ENCODE results near the gene EFNA2.
A peak's percentile ranks its signal among the peaks of the same experiment; 100 is the strongest.

EFNA2 gene

DNA sequence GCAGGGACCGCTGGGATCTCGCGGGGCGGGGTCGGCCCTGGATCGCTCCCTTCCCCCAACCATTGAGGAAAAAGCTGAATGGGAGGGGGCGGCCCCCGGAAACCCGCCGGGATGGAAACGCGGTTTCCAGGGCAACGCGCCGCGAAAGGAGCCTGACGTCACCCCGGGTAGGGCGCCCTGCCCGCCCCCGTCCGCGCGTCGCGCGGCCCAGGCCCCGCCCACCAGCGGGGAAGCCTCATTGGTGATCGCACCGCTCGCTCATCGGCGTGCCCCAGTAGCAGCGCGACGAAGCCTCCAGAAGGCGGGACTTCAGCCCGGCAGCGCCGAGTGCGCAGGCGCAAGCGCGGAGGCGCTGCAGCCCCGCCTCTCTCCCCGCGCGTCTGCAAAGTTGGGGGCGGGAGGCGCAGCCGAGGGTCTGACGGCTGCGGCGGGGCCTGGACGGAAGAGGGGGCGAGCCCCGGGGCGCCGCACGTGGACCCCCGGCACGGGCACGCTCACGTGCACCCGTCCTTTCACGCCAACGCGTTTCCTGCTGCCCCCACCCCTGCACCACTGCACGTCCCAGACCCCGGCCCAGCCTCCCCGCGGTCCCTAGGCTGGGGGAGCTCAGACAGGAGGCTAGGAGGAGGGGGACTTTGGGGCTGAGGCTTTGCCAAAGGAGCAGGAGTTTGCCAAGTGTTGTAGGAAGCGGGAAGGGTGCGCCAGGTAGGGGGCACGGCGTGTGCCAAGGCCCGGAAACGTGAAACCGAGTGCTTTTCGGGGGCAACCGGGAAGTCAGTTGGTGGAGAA is 24.7 kb upstream of the EFNA2 start:
- peak; percentile 94 for DNase-seq (ENCODE audit: low spot score)

DNA sequence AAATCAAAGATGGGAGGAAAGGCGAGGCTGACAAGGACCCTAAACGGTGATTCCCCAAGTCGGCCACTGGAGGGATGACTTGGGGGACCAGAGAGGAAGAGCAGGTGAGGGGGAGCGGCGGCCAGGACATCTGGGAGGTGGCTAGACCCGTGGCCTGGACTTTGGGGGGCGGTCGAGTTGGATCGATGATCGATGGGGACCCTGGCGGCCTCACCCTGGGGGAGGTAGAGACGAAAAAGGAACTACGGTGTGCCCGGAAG is 24.2 kb upstream of the EFNA2 start:
- DNase-seq (ENCODE audit: low spot score) = peak; percentile 65

DNA sequence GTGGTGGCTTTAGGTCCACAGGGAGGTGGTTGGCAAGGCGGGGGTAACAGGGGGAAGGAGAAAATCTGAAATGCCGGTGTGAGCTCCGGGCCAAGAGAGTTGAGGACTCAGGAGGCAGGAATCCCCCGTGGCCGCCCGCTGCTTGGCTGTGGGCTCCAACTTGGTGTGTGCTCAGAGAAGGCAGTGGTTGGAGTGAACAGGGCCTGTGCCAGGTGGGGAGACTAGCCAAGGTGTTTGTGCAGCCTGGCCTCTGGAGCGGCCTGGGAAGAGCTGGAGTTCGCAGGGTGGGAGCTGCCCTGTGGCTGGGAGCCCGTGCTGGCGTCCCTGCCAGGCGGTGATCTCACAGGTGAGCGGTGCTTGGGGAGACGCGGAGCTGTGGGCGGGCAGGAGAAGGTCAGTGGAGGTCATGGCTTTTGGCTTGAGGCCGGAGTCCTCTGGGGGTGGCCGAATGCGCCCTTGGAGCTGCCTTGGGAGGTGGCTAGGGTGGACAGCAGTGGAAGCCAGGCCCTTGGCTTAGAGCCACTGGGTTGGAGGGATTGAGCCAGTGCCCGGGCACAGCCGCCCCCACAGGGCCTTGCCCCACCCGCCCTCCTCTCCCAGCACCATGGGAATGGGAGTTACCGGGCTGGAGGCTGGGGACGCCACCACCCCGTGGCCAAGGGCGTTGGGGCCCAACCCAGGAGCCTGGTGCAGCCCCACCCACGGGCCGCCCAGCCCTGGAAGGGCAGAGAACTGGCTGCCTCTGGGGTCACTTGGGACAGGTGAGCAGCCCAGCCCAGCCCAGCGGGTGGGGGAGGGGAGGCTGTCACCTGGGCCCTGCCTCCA is 23.7 kb upstream of the EFNA2 start:
- DNase-seq (ENCODE audit: low spot score) = peak; percentile 71

DNA sequence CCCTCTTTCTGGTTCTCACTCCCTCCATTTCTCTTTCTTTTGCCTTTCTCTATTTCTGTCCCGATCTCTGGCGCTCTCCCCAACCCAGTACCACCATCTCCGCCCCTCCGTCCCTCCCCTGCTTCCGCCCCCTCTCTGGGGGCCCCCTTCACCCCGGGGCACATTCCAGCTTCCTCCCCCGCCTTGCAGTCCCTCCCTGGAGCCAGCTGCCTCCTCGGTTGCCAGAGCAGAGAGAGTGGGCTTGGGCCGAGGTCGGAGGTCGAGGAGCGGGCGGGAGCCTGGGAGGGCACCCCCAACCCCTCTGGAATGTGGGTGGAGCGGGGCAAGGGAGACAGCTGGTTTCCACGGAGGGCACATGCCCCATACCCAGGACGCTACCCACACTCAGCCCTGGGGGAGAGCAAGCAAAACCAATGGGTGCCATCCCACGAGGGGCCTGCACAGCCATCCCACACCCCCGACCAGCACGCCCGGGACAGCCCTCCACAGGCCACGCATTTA is 23.0 kb upstream of the EFNA2 start:
- peak; percentile 28 for DNase-seq (ENCODE audit: low spot score)

- no peak for DNase-seq (ENCODE audit: low spot score)
These were observed 22.5 kb upstream of the EFNA2 start for GRCh38 chr19:1263188-1263587.

- DNase-seq (ENCODE audit: low spot score) = peak; percentile 58
These were observed 20.7 kb upstream of the EFNA2 start for GRCh38 chr19:1264801-1265614.

DNA sequence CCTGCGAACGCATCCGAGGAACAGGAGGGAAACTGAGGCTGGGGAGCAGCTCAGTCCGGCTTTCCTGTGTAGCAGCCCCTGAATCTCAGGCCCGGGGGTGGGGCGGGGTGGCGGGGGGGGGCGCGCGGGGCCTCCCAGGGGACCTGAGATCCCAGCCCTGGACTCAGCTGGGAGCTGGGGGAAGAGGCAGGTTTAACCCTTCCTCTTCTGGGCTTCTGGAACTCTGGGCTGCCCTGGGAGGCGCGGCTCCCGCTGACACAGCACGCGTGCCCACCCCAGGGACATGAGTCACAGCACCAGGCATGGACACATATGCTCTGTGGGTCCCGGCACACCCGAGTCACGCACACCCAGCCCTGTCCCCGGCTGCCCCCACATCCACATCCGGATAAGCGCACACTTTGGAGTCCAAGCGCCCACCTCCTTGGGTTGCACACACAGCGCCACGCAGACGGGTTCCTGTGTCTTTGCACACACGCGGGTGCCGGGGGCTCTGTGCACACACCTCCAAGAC is 20.0 kb upstream of the EFNA2 start:
- peak; percentile 42 for DNase-seq (ENCODE audit: low spot score)

DNA sequence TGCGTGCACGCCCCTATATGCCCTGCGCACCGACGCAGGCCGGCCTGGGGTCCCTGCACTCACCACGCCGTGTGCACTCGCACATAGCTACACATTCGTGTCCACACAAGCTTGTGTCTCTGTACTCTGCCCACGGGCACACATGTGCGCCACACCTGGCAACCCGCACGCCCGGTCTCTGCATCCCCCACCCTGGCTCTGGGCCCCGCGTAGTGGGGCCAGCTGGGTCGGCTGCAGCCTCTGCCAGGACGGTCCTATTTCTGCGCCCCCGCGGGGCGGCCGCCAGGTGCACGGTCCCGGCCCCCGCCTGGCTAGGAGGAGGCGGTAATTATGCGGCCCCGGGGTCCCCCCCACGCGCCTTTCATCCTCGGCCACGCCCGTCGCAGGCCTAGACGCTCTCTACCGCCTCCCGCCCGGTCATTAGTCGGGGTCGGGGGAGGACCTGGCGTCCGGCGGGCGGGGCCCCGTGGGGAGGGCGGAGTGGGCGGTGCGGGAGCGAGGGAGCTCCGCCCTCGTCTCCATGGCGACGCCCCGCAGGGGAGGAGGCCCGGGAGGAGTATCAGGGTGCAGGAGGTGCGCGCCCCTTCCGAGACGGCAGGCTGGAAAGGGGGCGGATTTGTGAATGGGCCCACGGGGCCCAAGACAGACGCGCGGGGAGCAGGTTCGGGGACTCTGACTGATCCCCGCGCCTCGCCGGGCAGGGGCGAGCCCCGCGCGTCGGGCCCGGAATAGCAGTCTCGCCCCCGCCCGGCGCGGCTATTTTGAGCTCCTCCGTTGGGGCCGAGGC is 19.4 kb upstream of the EFNA2 start:
- peak; percentile 87 for DNase-seq (ENCODE audit: low spot score)

DNA sequence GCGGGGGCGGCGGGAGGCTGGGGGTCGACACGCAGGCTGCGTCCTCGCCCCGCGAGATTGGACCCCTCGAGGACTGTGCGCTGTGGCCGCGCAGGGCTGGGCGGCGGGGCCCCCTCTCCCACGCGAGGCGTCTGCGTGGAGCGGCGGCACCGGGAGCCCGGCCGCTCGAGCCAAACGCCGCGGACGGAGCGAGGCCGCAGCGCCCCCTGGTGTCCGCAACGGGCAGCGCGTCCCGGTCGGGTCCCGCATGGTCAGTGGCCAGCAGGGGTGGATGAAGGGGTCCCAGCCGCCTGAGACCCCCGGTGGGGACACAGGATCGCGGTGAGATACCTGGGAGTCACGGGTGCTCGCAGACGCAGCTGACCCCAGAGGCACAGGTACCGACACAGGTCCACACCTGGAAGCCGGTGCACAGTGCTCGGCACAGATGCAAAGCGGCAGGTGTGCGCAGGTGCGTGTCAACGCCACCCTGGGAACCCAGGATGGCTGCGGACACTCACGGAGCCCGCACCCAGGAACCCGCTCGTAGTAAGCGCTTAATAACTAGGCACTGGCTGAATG is 18.7 kb upstream of the EFNA2 start:
- DNase-seq (ENCODE audit: low spot score) = peak; percentile 58

GRCh38 chr19:1267477-1268225 is 18.0 kb upstream of the EFNA2 start:
- DNase-seq (ENCODE audit: low spot score) = peak; percentile 49

DNA sequence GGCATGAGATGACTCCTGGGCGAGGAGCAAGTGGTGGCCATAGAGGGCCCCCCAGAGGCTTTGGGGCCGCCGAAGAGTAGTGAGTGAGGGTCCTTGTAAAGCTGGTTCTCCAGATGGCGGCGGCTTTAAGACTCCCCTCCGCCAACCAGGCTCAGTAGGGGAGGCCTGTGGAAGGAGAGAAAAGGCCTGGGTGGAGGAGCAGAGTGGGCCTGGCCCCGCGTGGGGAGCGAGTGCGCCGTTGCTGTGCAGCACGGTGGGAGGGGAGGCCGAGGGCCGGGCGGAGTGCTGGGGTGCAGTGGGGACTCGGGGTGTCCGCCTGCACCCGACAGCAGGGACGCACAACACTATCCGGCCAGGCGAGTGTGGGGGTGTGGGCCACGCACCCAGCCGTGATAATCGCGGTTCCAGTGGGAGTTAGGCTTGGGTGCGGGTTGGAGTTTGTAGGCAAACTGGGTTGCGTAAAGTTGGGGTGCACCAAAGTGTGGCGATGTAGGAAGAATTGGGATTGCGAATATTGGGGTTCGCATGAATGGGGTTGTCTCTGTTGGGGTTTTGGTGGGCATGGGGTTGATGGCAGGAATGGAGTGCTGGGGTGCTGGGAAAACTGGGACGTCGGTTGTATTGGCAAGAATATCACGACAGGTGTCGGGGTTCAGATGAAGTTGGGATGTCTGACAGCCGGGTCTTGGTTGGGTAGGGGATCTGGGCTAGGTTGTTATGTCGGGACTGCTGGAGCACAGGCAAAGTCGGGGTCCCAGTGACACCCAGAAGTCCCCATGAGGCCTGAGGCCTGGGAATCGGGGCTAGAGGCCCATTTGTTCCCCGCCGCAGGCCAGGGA is 17.2 kb upstream of the EFNA2 start:
- peak; percentile 40 for DNase-seq (ENCODE audit: low spot score)

DNA sequence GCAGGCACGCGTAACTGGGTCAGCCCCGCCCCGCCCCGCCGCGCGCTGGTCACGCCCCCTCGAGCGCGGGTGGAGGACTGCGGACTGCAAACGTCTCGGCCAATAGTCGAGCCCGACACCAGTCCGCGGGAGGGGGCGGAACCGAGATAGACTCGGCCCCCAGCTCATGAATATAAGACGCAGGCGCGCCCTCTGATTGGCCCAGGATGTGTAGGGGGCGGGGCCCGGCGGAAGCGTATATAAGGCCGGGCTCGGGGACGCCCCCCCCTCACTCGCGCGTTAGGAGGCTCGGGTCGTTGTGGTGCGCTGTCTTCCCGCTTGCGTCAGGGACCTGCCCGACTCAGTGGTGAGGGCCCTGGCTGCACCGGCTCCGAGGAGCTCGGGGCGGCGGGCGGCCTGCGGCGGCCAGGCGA is 16.6 kb upstream of the EFNA2 start, which contains the start of gene CIRBP:
Gene CIRBP, plus strand, starts transcription at position 268 of the 413 bp plus-strand sequence. CDS start 1,602 bp downstream, outside the sequence.
- peak; percentile 100 for DNase-seq (ENCODE audit: low spot score)

DNA sequence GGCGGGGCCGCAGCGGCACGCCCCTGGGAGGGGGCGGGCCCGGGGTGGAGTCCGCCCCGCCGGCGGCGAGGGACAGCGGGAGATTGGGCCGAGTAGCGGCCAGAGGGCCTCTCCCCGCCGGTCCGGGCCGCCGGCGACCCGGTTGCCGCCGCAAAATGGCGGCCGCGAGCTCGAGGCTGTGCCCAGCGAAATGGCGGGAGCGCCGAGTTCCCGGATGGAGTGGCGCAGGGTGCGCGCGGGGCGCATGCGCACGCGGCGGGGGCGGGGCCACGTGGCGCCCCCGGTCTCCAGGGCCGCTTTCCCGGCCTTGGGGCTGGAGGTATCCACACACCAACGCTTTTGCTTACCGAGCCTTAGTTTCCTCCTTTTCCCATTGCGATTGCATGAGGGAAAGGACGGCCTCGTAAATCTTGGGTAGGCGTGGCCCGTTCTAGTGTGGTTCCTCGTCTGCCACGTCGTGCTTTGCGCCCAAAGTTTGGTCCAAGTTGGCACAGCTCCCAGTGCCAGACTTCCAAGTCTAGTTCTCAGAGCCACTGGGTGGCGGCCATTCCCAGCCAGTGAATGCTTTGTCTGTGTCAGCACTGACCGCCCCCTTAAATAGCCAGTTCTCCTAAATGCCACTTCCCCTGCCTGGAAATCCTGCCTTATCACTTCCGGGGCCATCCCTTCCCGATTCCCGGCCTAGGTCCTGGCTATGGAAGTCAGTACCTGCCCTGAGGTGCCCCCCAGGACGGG is 16.0 kb upstream of the EFNA2 start:
- peak; percentile 69 for DNase-seq (ENCODE audit: low spot score)

GRCh38 chr19:1270213-1270853 is 15.3 kb upstream of the EFNA2 start:
- no peak for DNase-seq (ENCODE audit: low spot score)

- DNase-seq (ENCODE audit: low spot score) = no peak
These were observed 14.7 kb upstream of the EFNA2 start for GRCh38 chr19:1270854-1271527.

DNA sequence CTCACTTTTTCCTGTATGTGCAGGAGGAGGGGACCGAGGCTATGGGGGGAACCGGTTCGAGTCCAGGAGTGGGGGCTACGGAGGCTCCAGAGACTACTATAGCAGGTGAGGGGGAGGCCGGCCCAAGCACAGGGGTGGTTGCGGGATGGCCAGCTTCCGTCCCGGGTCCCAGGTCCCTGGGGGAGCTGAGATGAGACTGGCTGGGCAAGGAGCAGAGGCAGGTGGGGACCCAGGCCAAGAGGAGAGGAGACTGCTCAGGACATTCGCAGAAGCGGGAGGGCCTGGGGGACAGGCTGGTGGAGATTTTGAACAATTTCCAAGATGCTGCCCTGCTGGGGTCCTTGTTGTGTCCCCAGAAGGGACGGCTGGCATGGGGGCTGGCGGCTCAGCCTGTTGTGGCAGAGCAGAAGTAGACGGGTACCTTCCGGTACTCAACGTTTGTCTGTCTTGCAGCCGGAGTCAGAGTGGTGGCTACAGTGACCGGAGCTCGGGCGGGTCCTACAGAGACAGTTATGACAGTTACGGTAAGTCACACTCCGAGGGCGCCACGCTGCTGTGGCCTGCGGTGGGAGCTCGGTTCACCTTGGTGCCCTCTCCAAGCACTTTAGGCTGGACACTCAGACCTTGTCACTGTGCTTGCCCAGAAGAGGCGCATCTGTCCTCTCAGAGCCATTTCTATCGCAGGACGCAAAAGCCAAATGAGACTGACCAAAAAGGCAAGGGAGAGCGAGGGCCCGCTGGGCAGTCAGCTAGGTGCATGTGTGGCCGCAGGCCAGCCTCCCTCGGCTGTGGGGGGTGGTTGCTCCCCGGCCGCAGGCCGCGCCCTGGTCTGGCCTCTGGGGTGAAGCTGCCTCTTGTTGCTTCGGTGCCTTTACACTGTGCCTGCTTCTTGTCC is 13.9 kb upstream of the EFNA2 start:
- DNase-seq (ENCODE audit: low spot score) = no peak

Data from cerebellar cortex (tissue), 1 donor.